ENCODE measurements around the gene TMEM63A. TPM values are rescaled to one million over a fixed set of nuclear protein-coding genes. Genes with fewer than 3 reads are reported as not detected.
"Not testable (repeated sequence)": the region's sequence is repeated elsewhere in the genome, so short reads cannot be mapped to it uniquely, and the experiment has no call there.

TMEM63A gene
- total and polyA plus RNA-seq, 7 experiments from 2014 or later: 55.0 to 611 (median 314) TPM

DNA sequence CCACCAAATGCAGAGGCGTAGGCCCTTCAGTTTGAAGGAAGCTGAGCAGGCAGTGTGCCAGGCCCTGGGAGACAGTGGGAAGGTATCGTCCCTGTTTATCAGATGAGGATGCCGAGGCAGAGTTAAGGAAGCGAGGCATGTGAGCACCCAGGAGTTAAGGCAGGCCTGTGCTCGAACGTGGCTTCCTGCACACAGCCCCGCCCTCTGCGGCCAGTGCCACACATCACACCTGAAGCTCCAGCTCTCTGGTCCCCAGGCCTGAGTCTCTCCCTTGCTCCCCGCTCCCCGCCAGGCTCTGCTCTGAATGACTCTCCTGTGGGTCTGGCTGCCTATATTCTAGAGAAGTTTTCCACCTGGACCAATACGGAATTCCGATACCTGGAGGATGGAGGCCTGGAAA is 40.1 kb downstream of the TMEM63A start:
- ChIA-PET POLR2A (interaction anchor here (0.6 to 8.4 kb wide), 7 partner anchors 9 to 354 kb away, joined by 3 to 60 read pairs (median 3); partner anchors contain the start of genes SRP9 and TMEM63A), CTCF (no interaction called here)
- ATAC-seq (peak; percentile 46), DNase-seq (no peak)
- peaks cover 0 to 2% (median 0%) of the 10 kb centered on the region in 11 donors for H3K9me3 Mint-ChIP-seq
- Histone ChIP-seq H3K4me1 (ENCODE audit: control insufficient read depth in 2 of 2, insufficient read depth in 2 of 2, low read length in 2 of 2) (peaks cover under 1 to 27% of the 10 kb centered on the region in 2 donors), H3K9me3 (ENCODE audit: control insufficient read depth in 2 of 3, low read length in 3 of 3) (no peaks in the 10 kb centered on the region), H3K36me3 (ENCODE audit: control insufficient read depth in 2 of 3, insufficient read depth in 3 of 3, low read length in 3 of 3) (peaks cover under 1 to 18% (median under 1%) of the 10 kb centered on the region in 3 experiments), H3K4me3 (ENCODE audit: low read length) (no peak overlapping the region), H3K27ac (ENCODE audit: low read depth, low read length) (peak overlapping the region; percentile 58), H3K27me3 (ENCODE audit: control insufficient read depth in 2 of 2, insufficient read depth in 2 of 2, low read length in 2 of 2) (no peaks in the 10 kb centered on the region)
- peak overlapping the region; percentile 23 to 92 (median 66) for H3K27ac Mint-ChIP-seq
- peaks cover 3 to 39% (median 29%) of the 10 kb centered on the region in 7 donors for H3K4me1 Mint-ChIP-seq
- peaks cover 0 to 3% (median 2%) of the 10 kb centered on the region in 5 donors for H3K36me3 Mint-ChIP-seq
- intact Hi-C loops (cut with micrococcal nuclease): no loop called here
- peak overlapping the region in 2 of 10 donors; percentile 7 to 18 for H3K4me3 Mint-ChIP-seq
- no peaks in the 10 kb centered on the region for H3K27me3 Mint-ChIP-seq

DNA sequence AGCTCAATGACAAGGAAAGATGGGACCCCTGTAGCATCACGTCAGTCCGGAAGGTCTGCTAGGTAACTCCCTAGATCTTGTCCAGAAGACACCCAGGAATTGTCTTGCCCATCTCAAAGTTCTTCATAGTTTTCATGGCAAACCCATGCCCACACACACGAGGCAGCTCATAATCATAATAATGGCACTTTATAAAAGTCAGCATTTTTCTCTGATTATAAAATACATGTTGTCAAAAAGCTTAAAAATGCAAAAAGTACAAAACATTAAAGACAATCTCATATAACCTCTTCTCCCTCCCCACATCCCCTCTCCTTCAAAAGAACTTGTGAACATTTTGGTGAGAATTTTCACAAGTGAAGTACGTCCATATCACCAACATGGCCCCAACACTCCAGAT is 41.5 kb downstream of the TMEM63A start:
- peaks cover 0 to 27% of the 10 kb centered on the region in 2 donors for H3K4me1 ChIP-seq (ENCODE audit: control insufficient read depth in 2 of 2, insufficient read depth in 2 of 2, low read length in 2 of 2)
- no peak overlapping the region for H3K4me3 ChIP-seq (ENCODE audit: low read length)
- peak overlapping the region; percentile 3 for H3K27ac ChIP-seq (ENCODE audit: low read depth, low read length)
- H3K9me3 ChIP-seq (ENCODE audit: control insufficient read depth in 2 of 3, low read length in 3 of 3): no peaks in the 10 kb centered on the region
- no peak for DNase-seq
- no peak for ATAC-seq
- Mint-ChIP-seq H3K36me3 (no peaks in the 10 kb centered on the region), H3K27ac (peak overlapping the region in 8 of 9 donors; percentile 69 to 93 (median 82)), H3K4me1 (peaks cover 3 to 49% (median 30%) of the 10 kb centered on the region in 7 donors), H3K9me3 (peaks cover 0 to 2% (median 0%) of the 10 kb centered on the region in 11 donors), H3K4me3 (peak overlapping the region in 1 of 10 donors; percentile 3), H3K27me3 (no peaks in the 10 kb centered on the region)
- H3K36me3 ChIP-seq (ENCODE audit: control insufficient read depth in 2 of 3, insufficient read depth in 3 of 3, low read length in 3 of 3): peaks cover 0 to 5% (median 0%) of the 10 kb centered on the region in 3 experiments
- CTCF ChIA-PET: interaction anchor here (1.0 kb wide), 1 partner anchor 71 kb away, joined by 5 read pairs; no protein-coding TSS in a partner anchor
- no peaks in the 10 kb centered on the region for H3K27me3 ChIP-seq (ENCODE audit: control insufficient read depth in 2 of 2, insufficient read depth in 2 of 2, low read length in 2 of 2)
- POLR2A ChIA-PET: interaction anchor here (0.8 to 8.4 kb wide), 5 partner anchors 13 to 63 kb away, joined by 3 to 60 read pairs (median 4); partner anchors contain the start of genes SRP9 and TMEM63A
- intact Hi-C loops (cut with micrococcal nuclease): no loop called here

DNA sequence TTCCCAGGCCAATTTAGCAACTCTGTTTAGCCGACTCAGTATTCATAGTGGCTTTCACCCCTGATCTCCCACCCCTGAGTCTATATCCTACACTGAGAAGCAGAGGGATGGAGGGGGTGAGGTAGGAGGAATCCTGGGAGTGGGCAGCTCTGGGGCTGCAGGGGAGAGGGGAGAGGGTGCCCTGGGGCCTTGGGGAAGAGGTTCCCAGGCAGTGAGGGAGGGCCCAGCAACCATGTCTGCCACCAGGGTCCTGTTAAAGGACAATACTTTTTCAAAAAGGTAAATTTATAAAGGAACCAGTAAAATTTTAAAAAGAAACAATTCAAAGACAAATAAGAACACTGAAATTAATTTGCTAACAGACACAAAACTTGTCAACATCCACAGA is 42.0 kb downstream of the TMEM63A start:
- peaks cover 0 to 27% of the 10 kb centered on the region in 2 donors for H3K4me1 ChIP-seq (ENCODE audit: control insufficient read depth in 2 of 2, insufficient read depth in 2 of 2, low read length in 2 of 2)

DNA sequence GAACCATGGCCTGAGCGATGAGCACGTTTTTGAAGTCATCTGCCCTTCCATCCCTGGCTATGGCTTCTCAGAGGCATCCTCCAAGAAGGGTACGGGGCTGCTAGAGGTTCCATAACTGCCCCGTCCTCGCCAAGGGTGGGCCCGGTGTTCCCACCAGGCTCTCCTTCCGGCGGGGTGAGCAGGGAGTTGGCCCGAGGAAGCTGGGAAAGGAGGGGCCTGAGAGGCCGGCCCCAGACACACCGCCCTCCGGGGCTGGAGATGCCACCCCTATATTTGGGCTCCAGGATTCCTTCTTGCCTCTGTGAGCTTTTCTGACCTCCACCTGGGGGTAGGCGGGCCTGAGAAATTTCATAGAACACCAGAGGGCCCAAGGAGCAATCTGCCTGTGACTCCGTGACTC is 43.4 kb downstream of the TMEM63A start:
- Mint-ChIP-seq H3K4me1 (peaks cover 0 to 49% (median 30%) of the 10 kb centered on the region in 7 donors), H3K4me3 (no peak overlapping the region), H3K9me3 (peaks cover 0 to 3% (median 0%) of the 10 kb centered on the region in 11 donors), H3K36me3 (no peaks in the 10 kb centered on the region), H3K27ac (peak overlapping the region in 7 of 9 donors; percentile 48 to 80 (median 68)), H3K27me3 (no peaks in the 10 kb centered on the region)
- Histone ChIP-seq H3K27ac (ENCODE audit: low read depth, low read length) (no peak overlapping the region), H3K9me3 (ENCODE audit: control insufficient read depth in 2 of 3, low read length in 3 of 3) (no peaks in the 10 kb centered on the region), H3K4me3 (ENCODE audit: low read length) (no peak overlapping the region), H3K4me1 (ENCODE audit: control insufficient read depth in 2 of 2, insufficient read depth in 2 of 2, low read length in 2 of 2) (peaks cover 0 to 27% of the 10 kb centered on the region in 2 donors), H3K36me3 (ENCODE audit: control insufficient read depth in 2 of 3, insufficient read depth in 3 of 3, low read length in 3 of 3) (no peaks in the 10 kb centered on the region), H3K27me3 (ENCODE audit: control insufficient read depth in 2 of 2, insufficient read depth in 2 of 2, low read length in 2 of 2) (no peaks in the 10 kb centered on the region)
- intact Hi-C loops (cut with micrococcal nuclease): no loop called here
- no peak for DNase-seq
- POLR2A ChIA-PET: interaction anchor here (1.0 to 8.4 kb wide), 5 partner anchors 13 to 71 kb away, joined by 3 to 60 read pairs (median 4); partner anchors contain the start of genes SRP9 and TMEM63A
- CTCF ChIA-PET: no interaction called here
- no peak for ATAC-seq

More for the DNA sequence above, 42.0 kb downstream of the TMEM63A start:
- Mint-ChIP-seq H3K36me3 (no peaks in the 10 kb centered on the region), H3K4me1 (peaks cover 3 to 49% (median 30%) of the 10 kb centered on the region in 7 donors), H3K27ac (peak overlapping the region in 8 of 9 donors; percentile 69 to 93 (median 82)), H3K9me3 (peaks cover 0 to 2% (median 0%) of the 10 kb centered on the region in 11 donors), H3K4me3 (no peak overlapping the region), H3K27me3 (no peaks in the 10 kb centered on the region)
- POLR2A ChIA-PET: interaction anchor here (0.6 to 8.4 kb wide), 7 partner anchors 13 to 62 kb away, joined by 3 to 60 read pairs (median 3); partner anchors contain the start of genes SRP9 and TMEM63A
- no peak for DNase-seq
- Histone ChIP-seq H3K27ac (ENCODE audit: low read depth, low read length) (peak overlapping the region; percentile 55), H3K4me3 (ENCODE audit: low read length) (no peak overlapping the region), H3K27me3 (ENCODE audit: control insufficient read depth in 2 of 2, insufficient read depth in 2 of 2, low read length in 2 of 2) (no peaks in the 10 kb centered on the region), H3K36me3 (ENCODE audit: control insufficient read depth in 2 of 3, insufficient read depth in 3 of 3, low read length in 3 of 3) (no peaks in the 10 kb centered on the region), H3K9me3 (ENCODE audit: control insufficient read depth in 2 of 3, low read length in 3 of 3) (no peaks in the 10 kb centered on the region)
- intact Hi-C loops (cut with micrococcal nuclease): no loop called here
- no peak for ATAC-seq
- CTCF ChIA-PET: interaction anchor here (1.0 kb wide), 1 partner anchor 71 kb away, joined by 5 read pairs; no protein-coding TSS in a partner anchor

DNA sequence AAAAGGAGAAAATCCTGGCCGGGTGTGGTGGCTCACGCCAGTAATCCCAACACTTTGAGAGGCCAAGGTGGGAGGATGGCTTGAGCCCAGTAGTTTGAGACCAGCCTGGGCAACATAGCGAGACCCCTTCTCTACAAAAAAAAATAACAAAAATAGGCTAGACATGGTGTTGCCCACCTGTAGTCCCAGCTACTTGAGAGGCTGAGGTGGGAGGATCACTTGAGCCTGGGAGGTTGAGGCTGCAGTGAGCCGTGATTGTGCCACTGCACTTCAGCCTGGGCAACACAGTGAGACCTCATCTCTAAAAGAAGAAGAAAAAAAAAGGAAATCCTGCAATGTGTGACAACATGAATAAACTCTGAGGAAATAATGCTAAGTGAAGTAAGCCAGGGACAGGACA is 45.9 kb downstream of the TMEM63A start:
- H3K9me3 Mint-ChIP-seq; H3K36me3 Mint-ChIP-seq; H3K9me3 ChIP-seq (ENCODE audit: control insufficient read depth in 2 of 3, low read length in 3 of 3); H3K4me3 Mint-ChIP-seq; H3K27me3 Mint-ChIP-seq; H3K4me3 ChIP-seq (ENCODE audit: low read length); H3K27me3 ChIP-seq (ENCODE audit: control insufficient read depth in 2 of 2, insufficient read depth in 2 of 2, low read length in 2 of 2); ATAC-seq; H3K36me3 ChIP-seq (ENCODE audit: control insufficient read depth in 2 of 3, insufficient read depth in 3 of 3, low read length in 3 of 3); intact Hi-C loops (cut with micrococcal nuclease); DNase-seq; H3K27ac ChIP-seq (ENCODE audit: low read depth, low read length): not testable (repeated sequence)
- peaks cover 0 to 20% of the 10 kb centered on the region in 2 donors for H3K4me1 ChIP-seq (ENCODE audit: control insufficient read depth in 2 of 2, insufficient read depth in 2 of 2, low read length in 2 of 2)
- peak overlapping the region in 4 of 9 donors; percentile 22 to 74 (median 59) for H3K27ac Mint-ChIP-seq
- H3K4me1 Mint-ChIP-seq: peaks cover 0 to 39% (median 20%) of the 10 kb centered on the region in 7 donors
- CTCF ChIA-PET: interaction anchor here (0.6 kb wide), 1 partner anchor 61 kb away, joined by 3 read pairs; no protein-coding TSS in a partner anchor
- POLR2A ChIA-PET: interaction anchor here (1.8 to 3.4 kb wide), 2 partner anchors 8 to 59 kb away, joined by 5 to 10 read pairs; partner anchors contain the start of gene SRP9

DNA sequence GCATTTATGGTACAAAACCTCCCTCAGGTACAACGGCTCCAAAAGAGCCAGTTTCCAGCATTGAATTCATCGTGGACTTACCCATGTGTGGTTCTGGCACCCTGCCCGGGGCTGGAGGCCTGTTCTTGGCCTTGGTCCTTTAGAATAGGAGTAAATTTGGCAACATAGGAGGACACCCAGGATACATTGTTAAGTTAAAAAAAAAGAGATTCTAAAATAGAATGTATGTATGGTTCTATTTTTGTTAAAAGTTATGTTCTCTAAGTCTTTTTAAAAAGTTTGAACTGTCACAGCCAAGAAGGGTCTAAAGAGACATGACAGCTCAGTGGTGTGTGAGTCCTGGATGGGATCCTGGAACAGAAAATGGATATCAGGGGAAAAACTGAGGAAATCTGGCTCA is 46.3 kb downstream of the TMEM63A start:
- intact Hi-C loops (cut with micrococcal nuclease): no loop called here
- no peaks in the 10 kb centered on the region for H3K9me3 ChIP-seq (ENCODE audit: control insufficient read depth in 2 of 3, low read length in 3 of 3)
- H3K4me3 Mint-ChIP-seq: no peak overlapping the region
- no peak for ATAC-seq
- H3K27ac Mint-ChIP-seq: peak overlapping the region in 4 of 9 donors; percentile 51 to 74 (median 60)
- CTCF ChIA-PET: interaction anchor here (0.6 kb wide), 1 partner anchor 61 kb away, joined by 3 read pairs; no protein-coding TSS in a partner anchor
- no peaks in the 10 kb centered on the region for H3K36me3 ChIP-seq (ENCODE audit: control insufficient read depth in 2 of 3, insufficient read depth in 3 of 3, low read length in 3 of 3)
- H3K27ac ChIP-seq (ENCODE audit: low read depth, low read length): no peak overlapping the region
- no peaks in the 10 kb centered on the region for H3K36me3 Mint-ChIP-seq
- H3K4me1 Mint-ChIP-seq: peaks cover 0 to 35% (median 17%) of the 10 kb centered on the region in 7 donors
- peaks cover 0 to 1% (median 0%) of the 10 kb centered on the region in 11 donors for H3K9me3 Mint-ChIP-seq
- H3K4me3 ChIP-seq (ENCODE audit: low read length): no peak overlapping the region
- POLR2A ChIA-PET: interaction anchor here (0.7 to 3.4 kb wide), 4 partner anchors 8 to 68 kb away, joined by 4 to 10 read pairs (median 4); partner anchors contain the start of gene SRP9
- DNase-seq: no peak
- no peaks in the 10 kb centered on the region for H3K27me3 Mint-ChIP-seq
- no peaks in the 10 kb centered on the region for H3K27me3 ChIP-seq (ENCODE audit: control insufficient read depth in 2 of 2, insufficient read depth in 2 of 2, low read length in 2 of 2)
- H3K4me1 ChIP-seq (ENCODE audit: control insufficient read depth in 2 of 2, insufficient read depth in 2 of 2, low read length in 2 of 2): peaks cover 0 to 20% of the 10 kb centered on the region in 2 donors
